Measurements from ENCODE around the gene CACNA1B. TPM values are rescaled to one million over a fixed set of nuclear protein-coding genes. Genes with fewer than 3 reads are reported as not detected.

CACNA1B gene
- total RNA-seq, 6 donors from 2014 or later, result 0.03 to 0.15 (median 0.03) TPM; not detected in 3

DNA sequence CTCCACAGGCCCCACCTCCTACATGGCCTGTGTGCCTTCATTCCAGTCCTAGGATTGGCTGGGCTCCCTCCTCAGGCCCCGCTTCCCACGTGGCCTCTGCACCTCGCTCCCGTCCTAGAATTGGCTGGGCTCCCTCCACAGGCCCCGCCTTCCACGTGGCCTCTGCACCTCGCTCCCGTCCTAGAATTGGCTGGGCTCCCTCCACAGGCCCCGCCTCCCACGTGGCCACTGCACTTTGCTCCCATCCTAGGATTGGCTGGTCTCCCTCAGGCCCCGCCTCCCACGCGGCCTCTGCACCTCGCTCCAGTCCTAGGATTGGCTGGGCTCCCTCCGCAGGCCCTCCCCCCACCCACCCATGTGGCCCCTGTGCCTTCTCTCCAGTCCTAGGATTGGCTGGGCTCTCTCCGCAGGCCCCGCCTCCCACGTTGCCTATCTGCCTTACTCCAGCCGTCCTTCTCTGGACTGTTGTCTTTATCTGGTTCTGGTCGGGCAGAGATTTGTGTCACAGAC, 45.3 kb upstream of the CACNA1B start:
- Histone ChIP-seq H3K27me3 (no peaks in the 10 kb centered on the region), H3K36me3 (peaks cover 20 to 83% (median 59%) of the 10 kb centered on the region in 4 donors), H3K4me1 (no peaks in the 10 kb centered on the region), H3K9me3 (no peaks in the 10 kb centered on the region), H3K27ac (no peak overlapping the region), H3K4me3 (no peak overlapping the region)
- TF ChIP-seq, protein P1, sequence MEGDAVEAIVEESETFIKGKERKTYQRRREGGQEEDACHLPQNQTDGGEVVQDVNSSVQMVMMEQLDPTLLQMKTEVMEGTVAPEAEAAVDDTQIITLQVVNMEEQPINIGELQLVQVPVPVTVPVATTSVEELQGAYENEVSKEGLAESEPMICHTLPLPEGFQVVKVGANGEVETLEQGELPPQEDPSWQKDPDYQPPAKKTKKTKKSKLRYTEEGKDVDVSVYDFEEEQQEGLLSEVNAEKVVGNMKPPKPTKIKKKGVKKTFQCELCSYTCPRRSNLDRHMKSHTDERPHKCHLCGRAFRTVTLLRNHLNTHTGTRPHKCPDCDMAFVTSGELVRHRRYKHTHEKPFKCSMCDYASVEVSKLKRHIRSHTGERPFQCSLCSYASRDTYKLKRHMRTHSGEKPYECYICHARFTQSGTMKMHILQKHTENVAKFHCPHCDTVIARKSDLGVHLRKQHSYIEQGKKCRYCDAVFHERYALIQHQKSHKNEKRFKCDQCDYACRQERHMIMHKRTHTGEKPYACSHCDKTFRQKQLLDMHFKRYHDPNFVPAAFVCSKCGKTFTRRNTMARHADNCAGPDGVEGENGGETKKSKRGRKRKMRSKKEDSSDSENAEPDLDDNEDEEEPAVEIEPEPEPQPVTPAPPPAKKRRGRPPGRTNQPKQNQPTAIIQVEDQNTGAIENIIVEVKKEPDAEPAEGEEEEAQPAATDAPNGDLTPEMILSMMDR (IDR thresholded peaks at IDR 0.05), result no peak
- no peak for TF ChIP-seq POLR2A (IDR thresholded peaks at IDR 0.05)
- TF ChIP-seq EP300 (IDR thresholded peaks at IDR 0.05), result no peak
- TF ChIP-seq POLR2AphosphoS5 (IDR thresholded peaks at IDR 0.05), result no peak
- DNase-seq (peak in 1 of 2 donors; percentile 60), ATAC-seq (ENCODE audit: low FRiP score in 2 of 2) (no peak)
- WGBS, 2 donors, result 93 to 98% methylated on average over 20 of the region's 20 CpGs

DNA sequence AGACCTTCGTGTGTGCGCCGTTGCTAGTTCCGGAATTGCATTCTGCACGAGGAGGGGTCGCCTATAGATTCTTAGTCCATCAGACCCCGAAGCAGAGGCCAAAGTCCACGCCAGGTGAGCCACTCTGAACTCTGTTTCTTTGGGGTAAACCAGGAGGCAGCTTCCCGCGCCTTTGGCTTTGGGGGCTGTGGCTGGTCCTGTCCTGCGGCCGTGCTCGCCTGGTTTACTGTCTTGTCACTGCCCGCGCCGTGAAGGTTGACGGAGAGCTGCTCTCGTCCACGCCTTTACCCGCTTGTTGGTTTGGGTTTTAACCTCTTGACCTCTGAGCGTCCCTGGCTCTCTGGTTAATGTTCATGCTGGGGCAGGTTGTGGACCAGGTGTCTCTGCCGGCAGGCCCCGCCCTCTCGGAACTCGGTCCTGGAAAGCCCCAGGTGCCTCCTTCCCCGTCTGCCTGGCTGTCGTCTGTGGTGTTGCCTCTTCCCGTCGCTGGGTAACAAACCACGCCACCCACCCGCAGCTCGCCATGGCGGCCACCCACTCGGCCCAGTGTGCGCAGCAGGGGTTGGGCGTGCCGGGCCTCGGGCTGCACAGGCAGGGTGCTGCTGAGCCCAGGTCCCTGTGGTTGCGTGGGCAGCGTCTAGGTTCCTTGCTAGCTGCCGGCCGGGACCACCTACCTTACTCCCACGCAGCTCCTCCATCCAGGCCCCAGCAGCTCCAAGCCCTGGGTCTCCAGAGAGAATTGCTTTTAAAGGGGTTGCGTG, 44.6 kb upstream of the CACNA1B start:
- ATAC-seq (ENCODE audit: low FRiP score in 2 of 2) (no peak), DNase-seq (peak in 1 of 2 donors; percentile 78)
- Histone ChIP-seq H3K27me3 (no peaks in the 10 kb centered on the region), H3K36me3 (peaks cover 20 to 77% (median 56%) of the 10 kb centered on the region in 4 donors), H3K27ac (no peak overlapping the region), H3K4me3 (no peak overlapping the region), H3K4me1 (no peaks in the 10 kb centered on the region), H3K9me3 (no peaks in the 10 kb centered on the region)
- TF ChIP-seq EP300 (IDR thresholded peaks at IDR 0.05) (no peak), POLR2A (IDR thresholded peaks at IDR 0.05) (no peak), POLR2AphosphoS5 (IDR thresholded peaks at IDR 0.05) (no peak)
- TF ChIP-seq, protein P1 (IDR thresholded peaks at IDR 0.05), result no peak
- WGBS, 2 donors, result 96 to 97% methylated on average over 30 to 44 of the region's 44 CpGs

- Histone ChIP-seq H3K27ac (no peak overlapping the region), H3K4me3 (no peak overlapping the region), H3K9me3 (no peaks in the 10 kb centered on the region), H3K36me3 (peaks cover 20 to 71% (median 55%) of the 10 kb centered on the region in 4 donors), H3K27me3 (no peaks in the 10 kb centered on the region), H3K4me1 (no peaks in the 10 kb centered on the region)
- 98 to 99% methylated on average over 32 to 52 of the region's 73 CpGs for WGBS, 2 donors
- DNase-seq (peak in 1 of 2 donors; percentile 80), ATAC-seq (ENCODE audit: low FRiP score in 2 of 2) (no peak)
- TF ChIP-seq, protein P1 (IDR thresholded peaks at IDR 0.05), result no peak
- TF ChIP-seq EP300 (IDR thresholded peaks at IDR 0.05) (no peak), POLR2AphosphoS5 (IDR thresholded peaks at IDR 0.05) (no peak), POLR2A (IDR thresholded peaks at IDR 0.05) (no peak)
Observed at GRCh38 chr9:137833721-137834613, 43.6 kb upstream of the CACNA1B start.

DNA sequence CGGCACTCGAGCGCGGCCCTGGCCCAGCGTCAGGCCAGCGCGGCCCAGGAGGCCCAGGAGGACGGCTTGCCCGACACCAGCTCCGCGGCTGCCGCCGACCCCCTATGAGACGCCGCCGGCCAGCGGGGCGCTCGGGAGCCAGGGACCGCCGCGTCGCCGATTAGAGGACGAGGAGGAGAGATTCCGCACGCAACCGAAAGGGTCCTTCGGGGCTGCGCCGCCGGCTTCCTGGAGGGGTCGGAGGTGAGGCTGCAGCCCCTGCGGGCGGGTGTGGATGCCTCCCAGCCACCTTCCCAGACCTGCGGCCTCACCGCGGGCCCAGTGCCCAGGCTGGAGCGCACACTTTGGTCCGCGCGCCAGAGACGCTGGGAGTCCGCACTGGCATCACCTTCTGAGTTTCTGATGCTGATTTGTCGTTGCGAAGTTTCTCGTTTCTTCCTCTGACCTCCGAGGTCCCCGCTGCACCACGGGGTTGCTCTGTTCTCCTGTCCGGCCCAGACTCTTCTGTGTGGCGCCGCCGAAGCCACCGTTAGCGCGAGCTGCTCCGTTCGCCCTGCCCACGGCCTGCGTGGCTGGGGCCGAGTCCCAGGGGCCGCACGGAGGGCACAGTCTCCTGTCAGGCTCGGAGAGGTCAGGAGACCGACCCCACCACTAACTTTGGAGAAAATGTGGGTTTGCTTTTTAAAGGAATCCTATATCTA, 42.6 kb upstream of the CACNA1B start:
- 96 to 97% methylated on average over 38 to 66 of the region's 66 CpGs for WGBS, 2 donors
- Histone ChIP-seq H3K27me3 (no peaks in the 10 kb centered on the region), H3K4me3 (no peak overlapping the region), H3K27ac (no peak overlapping the region), H3K9me3 (no peaks in the 10 kb centered on the region), H3K4me1 (no peaks in the 10 kb centered on the region), H3K36me3 (peaks cover 20 to 67% (median 51%) of the 10 kb centered on the region in 4 donors)
- DNase-seq, result peak in 1 of 2 donors; percentile 85
- TF ChIP-seq POLR2AphosphoS5 (IDR thresholded peaks at IDR 0.05), result no peak
- TF ChIP-seq, protein P1 (IDR thresholded peaks at IDR 0.05), result no peak
- TF ChIP-seq POLR2A (IDR thresholded peaks at IDR 0.05), result no peak
- ATAC-seq (ENCODE audit: low FRiP score in 2 of 2), result no peak

Data from upper lobe of left lung (tissue), 6 donors.